IPS-NIHi7 (cell line): ENCODE results near the gene ART5.

ENCODE experiments used
- DNase-seq: peaks from one replicate; pipeline ENCODE4 v3.0.0; 2012; ENCODE audit warnings: mixed read lengths; ENCODE audit errors: extremely low spot score

ART5 gene, protein sequence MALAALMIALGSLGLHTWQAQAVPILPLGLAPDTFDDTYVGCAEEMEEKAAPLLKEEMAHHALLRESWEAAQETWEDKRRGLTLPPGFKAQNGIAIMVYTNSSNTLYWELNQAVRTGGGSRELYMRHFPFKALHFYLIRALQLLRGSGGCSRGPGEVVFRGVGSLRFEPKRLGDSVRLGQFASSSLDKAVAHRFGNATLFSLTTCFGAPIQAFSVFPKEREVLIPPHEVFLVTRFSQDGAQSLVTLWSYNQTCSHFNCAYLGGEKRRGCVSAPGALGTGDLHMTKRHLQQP

DNA sequence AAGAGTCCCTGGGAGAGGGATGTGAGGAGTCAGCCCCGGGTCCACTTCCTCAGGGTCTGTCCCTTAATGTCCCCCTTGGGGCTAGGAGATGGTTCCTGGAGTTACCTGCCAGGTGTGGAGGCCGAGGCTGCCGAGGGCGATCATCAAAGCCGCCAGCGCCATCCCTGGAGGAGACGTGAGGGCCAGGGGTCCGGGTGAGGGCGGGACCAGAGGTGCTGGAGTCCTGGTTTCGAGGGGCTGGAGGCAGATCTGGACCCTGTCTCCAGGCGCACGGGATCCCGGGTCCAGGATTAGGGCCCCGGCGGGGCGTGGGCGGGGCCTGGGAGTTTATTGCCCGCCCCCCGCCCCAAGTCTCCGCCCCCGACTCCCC lies at the start of gene ART5:
Gene ART5, minus strand, starts transcription at position 292 of the 370 bp plus-strand sequence. Its CDS starts 130 bp downstream, at position 162.
- DNase-seq = no peak

DNA sequence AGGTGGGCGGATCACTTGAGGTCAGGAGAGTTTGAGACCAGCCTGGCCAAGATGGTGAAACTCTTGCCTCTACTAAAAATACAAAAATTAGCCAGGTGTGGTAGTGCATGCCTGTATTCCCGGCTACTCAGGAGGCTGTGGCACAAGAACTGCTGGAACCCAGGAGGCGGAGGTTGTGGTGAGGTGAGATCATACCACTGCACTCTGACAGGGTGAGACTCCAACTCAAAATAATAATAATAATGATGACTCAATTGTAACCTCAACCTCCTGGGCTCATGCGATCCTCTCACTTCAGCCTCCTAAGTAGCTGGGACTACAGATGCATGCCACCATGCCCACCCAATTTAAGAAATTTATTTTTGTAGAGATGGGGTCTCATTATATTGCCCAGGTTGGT lies 45.0 kb upstream of the ART5 start:
- no peak for DNase-seq

DNA sequence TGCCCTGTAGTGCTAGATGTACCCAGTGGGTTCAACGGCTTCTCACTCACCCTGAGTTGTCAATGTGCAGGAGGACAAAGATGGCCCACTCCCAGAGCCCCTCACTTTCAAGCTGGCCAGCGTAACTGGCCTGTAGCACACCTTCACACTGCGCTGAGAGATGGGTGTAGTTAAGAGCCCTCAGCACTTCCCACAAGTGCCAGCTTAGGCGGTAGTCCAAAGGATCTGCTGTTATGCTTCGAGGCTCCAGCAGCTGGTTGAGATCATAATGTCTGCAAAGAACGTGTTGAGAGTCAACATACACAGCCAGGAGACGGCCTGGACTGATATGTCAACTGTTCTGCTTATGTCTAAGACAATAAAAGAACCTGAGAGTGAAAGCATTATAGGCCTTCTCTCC lies 44.1 kb upstream of the ART5 start:
- no peak for DNase-seq

DNA sequence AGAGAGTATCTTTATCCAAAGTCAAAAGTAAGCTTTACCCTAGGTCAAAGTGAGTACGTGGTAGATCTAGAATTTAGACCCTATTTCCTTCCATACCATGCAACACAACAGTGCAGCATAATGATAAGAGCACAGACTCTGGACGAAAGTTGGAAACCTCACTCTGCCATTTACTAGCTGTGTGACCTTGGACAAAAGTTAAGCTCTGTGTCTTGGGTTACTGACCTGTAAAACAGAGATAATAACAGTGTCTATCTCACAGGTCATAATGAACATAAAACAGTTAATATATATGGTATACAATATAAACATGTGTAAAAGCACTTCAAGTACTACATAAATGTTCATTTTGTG lies 43.0 kb upstream of the ART5 start:
- no peak for DNase-seq

DNA sequence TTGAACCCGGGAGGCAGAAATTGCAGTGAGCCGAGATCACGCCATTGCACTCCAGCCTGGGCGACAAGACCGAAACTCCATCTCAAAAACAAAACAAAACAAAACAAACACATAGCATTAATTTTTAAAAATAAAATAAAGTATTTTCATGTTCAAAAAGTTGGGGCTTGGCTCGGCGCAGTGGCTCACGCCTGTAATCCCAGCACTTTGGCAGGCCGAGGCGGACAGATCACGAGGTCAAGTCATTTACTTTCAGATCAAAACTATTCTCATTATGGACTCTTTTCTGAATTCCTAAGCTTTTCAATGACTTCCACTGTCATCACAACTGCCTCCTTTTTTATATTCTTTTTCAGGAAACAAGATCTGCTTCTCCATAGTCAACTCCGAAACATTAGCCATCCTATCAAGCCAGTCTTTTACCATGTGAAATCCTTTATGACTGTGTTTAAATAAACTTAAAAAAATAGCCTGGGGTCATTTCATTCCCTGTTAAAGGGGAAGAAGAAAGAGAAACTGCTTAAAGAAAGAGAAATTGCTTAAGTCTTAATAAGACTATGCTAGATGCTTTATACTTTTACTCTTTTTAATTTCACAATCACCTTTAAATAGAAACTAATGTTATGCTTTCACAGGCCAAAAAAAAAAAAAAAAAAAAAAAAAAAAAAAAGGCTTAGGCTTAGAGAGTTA lies 42.5 kb upstream of the ART5 start:
- DNase-seq = no peak

DNA sequence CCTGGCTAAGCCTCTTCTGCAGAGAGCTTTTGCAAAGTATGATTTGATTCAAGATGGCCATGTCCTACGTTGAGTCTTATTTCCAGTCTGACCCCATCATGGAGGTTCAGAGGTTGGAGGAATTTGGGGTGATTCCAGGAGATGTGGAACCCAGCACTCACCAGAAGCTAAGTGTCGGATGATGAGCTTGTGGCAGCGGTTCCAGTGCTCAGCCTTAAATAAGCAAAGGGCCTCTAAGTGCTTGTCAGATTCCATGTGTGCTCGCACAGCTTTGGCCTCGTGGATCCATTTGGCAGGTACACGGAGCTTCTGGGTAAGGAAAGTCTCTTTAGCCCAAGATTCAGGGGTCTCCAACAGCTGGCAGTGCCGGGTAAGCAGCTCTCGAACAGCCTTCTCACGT lies 41.2 kb upstream of the ART5 start:
- no peak for DNase-seq

DNA sequence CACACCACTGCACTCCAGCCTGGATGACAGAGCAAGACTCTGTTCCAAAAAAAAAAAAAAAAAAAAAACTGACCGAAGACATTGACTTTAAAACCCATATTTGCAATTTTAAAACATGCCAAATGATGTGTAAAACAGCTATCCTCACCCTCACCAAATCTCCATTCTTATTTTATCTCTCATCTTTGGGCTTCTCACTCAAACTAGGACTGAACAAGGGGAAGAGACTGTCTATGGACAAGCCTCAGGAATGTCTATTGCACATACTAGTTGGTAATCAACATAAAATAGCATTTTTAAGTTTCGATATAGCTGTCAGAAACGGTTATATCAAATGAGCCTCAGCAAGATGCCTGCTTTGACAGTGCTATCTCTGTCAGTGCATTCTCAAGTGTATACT lies 37.3 kb upstream of the ART5 start:
- DNase-seq = no peak

DNA sequence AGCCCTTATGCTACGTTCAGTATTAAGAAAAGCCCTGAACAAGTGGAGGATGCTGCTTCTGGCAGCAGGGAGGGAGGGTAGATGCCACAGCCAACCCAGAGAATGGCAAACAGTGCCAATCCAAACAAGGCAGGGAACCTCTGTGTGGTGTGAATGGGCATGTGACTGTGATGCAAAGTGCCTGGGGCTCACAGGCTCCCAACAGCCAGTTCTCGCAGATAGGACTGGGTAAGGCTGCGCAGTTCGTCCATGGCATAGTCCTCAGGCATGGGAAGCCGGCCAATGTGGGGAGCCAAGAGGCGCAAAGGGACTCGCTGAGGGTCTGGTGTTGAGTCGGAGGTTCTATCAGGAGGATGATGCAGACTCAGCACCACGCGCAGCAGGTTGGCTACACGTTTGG lies 34.2 kb upstream of the ART5 start:
- no peak for DNase-seq

DNA sequence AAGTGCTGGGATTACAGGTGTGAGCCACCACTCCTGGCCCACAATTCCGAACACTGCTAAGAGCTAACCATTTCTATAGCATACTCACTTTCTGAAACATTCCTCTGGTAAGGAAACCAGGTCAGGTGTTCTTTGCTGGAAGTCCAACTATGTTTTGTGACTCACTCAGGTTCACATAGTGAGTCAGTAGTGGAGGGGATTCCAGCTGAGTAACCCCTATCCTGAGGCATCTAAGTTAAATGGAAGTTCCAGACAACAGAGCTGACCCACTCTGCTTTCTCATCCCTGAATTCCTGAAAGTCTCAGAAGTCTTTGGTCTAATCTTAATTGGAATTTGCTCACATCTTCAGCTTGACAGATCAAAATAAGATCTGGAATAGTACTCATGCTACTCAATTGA lies 32.4 kb upstream of the ART5 start:
- no peak for DNase-seq

DNA sequence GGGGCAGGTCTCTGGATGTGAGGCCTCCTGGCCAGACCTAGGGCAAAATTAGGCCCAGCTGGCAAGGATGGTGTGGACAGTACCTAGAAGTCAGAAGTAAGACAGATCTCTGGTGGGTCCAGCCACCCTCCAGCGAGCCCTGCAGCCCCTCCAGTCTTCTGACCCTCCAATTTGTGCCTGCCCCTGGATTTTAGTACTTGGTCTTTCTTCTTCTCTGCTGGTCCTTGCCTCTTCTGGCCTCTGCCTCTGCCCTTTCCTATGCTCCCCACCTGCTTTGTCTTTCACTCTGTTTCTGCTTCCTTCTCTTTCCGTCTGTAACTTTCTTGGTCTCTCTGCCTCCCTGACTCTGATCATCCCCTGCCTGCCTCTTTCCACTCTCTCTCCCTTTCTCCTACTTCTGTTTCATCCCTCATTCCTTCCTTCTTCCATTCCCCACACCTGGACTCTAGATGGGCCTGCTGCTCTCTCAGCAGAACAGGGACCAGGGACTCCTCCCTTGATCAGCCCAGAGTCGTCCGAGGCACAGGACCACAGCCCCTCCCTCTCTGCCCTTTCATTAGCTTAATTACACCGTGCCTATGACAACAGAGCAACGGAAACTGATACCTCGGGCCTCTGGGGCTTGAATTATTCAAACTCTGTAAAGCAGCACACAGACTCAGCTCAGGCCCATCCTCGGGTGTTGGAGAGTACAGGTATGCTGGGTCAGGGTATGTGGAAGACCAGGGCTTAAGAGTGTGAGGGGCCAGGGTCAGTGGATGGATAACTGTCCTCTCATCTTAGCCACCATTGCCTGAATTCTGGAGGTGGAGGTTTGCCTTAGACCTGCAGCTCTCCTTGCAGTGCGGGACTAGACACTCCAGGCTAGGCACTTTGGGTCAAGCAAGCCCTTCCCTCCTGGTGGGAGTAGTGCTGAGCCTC lies 29.8 kb upstream of the ART5 start, which contains the start of gene CHRNA10:
Gene CHRNA10, minus strand, starts transcription at position 51 of the 921 bp plus-strand sequence. CDS start 72 bp downstream, outside the sequence.
- DNase-seq = no peak

DNA sequence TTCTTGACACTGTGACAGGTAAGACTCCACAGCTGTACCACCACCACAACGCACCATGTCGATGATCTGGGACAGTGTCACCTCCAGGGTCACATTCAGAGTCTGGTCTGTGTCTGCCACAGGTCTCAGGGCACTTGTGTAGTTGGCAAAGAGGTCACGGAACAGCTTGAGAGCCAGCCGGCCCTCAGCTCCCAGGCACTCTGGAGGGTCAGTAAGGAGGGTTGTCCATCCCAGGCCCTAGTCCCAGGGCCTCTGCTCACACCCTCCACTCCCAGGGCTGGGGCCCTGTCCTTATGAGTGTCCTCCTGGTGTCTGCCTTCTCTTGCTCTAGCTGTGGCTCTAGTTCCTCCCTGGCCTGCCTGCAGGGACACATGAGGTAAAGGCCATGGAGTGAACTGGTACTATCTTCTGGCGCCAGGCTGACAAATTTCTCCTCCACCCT lies 28.0 kb upstream of the ART5 start:
- no peak for DNase-seq

DNA sequence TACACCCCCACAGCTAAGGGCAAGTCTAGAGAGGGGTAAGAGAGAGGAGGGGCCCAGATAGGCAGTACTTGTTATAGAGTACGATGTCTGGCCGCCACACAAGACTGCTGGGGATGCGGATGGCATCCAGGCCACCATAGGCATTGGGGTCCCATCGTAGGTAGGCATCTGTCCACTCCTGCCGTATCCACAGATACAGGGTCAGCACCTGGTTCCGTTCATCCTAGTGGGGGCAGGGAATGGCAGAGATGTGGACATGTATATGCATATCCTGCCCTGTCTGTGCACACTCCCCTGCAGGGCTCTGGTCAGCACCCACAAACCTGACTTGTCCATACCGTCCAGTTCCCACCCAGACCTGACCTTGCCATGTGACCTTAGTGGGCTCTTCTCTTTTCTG lies 27.3 kb upstream of the ART5 start:
- no peak for DNase-seq

DNA sequence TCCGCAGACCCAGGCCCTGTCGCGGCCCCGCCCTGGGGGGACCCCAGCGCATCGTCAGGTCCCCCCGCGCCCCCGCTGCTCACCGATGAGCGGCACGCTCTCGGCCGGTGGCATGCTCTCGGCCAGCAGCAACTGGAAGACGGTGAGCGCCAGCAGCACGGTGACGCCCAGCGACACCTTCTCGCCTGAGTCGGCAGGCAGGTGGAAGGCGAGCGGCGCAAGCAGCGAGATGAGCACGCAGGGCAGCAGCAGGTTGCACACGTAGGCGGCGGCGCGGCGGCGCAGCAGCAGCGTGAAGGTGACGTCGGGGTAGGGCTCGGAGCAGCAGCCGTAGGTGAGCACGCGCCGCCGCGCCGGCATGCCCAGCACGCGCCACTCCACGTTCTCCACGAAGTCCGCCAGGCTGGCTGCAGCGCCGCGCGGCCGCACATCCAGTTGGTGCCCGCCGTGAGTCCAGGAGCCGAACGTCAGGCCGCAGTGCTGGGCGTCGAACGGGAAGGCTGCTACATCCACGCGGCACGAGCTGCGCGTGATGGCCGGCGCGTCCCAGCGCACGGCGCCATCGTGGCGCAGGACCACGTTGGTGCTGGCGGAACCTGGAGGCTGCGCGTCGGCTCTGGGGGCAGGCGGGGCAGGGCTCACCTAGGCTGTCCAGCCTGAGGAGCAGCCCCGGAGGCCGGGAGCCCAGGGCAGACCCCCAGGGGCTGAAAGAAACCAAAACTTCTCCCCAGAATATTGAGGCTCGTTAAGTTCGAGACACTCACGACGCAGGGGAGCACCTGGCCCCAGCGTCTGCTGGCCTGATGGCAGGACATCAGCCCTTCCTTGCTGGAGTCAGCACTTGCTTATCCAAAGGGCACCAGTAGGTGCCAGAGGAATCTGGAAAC lies 25.6 kb upstream of the ART5 start:
- DNase-seq = no peak

DNA sequence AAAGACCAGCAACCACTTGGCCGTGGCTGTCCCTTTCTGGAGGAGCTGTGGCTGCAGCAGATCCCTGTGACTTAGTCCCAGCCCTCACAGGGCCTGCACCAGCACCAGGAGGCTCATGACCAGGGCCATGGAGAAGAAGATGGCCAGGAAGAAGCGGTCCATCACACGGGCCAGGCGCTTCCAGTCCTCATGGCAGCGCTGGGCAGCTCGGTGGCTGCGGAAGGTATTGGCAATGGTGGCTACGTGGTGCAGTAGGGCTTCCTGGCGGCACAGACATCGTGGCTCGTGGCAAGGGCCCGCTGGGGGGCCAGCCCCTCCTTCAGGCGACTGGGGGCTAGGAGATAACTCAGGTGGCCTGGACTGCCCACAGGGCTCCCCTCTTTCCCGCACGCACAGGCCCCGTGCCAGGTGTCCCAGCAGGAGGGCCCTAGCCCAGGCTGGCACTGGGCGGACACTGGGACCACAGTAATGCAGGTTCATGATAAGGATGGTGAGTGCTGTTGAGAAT lies 24.3 kb upstream of the ART5 start:
- DNase-seq = no peak

DNA sequence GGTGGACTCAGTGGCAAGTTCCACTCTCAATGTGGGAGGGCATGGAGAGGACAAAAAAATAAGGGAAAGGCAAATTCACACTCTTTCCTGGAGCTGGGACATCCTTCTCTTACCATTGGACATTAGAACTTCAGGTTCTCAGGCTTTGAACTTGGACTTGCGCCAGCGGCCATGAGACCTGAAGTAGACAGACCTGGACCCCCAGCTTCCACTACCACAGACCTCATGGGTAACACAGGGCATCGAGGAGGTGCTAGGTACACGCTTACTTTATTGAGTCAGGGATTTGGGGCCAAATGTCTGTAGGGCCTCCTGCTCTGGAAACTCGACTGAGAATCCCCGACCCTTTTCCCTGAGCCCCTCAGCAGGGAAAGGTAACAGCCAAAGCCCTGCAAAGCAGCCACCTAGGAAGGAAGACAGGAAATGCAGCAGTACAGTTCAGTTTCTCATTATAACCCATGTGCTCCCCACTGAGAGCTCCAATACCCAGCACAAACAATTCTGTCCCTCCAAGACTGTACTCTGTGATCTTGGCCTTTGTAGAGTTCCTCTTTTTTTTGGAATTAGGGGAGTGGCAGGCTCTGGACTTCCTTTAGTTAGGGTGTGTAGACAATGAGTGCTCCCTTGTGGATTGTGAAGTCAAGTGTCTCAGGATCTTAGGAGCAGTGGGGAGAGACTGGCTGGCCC lies 23.7 kb upstream of the ART5 start:
- no peak for DNase-seq

DNA sequence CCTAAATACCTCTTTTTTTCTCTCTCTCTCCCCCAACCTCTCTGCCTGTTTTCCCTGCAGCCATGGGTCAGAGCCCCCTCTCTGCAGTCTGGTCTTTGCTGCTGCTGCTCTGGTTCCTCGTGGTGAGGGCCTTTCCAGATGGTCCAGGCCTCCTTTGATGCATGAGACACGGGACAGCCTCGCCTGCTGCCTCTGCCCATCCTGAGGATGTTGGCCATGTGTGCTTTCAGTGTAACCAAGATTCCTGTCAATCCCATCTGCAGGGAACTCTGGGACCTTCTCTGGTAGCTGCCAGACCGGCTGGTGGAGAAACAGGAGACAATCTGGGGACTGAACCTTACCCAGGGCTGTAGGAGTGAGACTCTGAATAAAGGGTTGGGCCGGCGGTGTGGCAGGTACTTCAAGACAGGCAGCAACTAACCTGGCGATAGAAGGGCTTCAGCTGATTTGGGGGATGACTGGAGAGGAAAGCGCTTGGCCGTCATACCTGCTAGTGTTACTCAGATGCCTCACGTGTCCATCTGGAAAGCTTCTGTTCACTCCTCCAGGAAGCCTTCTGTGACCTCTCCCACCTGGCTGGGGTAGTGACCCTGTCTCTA lies 22.3 kb upstream of the ART5 start:
- DNase-seq = no peak

DNA sequence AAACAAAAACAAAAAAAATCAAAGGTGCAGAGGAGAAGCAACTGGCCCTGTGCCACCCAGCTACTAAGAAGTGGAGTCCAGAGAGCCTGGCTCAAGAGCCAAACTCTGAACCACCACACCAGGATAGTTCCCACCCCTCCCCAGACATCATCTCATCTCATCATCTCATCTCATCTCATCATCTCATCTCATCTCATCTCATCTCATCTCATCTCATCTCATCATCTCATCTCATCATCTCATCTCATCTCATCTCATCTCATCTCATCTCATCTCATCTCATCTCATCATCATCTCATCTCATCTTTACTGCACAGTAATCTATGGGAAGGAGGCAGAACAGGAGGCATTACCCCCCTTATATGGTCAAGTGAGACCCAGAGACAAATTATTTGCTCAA lies 21.1 kb upstream of the ART5 start:
- DNase-seq = no peak

DNA sequence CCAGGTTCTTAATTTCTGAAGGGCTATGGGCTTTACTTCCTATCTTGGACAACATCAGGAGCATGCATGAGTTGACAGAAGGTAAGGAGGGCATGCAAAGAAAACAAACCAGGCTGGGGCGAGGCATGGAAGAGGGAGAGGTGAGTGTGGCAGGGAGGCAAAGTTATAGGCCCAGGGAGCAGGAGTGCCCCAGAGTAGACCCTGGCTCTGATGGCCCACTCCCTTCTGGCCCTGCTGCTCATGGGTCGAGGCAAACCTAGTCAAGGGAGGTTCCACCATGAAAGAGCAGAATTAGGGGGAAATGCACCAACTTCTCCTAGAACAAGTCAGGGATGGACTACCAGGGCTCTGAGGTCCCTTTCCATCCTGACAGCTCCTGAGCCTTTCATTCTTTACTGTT lies 19.2 kb upstream of the ART5 start:
- DNase-seq = no peak

DNA sequence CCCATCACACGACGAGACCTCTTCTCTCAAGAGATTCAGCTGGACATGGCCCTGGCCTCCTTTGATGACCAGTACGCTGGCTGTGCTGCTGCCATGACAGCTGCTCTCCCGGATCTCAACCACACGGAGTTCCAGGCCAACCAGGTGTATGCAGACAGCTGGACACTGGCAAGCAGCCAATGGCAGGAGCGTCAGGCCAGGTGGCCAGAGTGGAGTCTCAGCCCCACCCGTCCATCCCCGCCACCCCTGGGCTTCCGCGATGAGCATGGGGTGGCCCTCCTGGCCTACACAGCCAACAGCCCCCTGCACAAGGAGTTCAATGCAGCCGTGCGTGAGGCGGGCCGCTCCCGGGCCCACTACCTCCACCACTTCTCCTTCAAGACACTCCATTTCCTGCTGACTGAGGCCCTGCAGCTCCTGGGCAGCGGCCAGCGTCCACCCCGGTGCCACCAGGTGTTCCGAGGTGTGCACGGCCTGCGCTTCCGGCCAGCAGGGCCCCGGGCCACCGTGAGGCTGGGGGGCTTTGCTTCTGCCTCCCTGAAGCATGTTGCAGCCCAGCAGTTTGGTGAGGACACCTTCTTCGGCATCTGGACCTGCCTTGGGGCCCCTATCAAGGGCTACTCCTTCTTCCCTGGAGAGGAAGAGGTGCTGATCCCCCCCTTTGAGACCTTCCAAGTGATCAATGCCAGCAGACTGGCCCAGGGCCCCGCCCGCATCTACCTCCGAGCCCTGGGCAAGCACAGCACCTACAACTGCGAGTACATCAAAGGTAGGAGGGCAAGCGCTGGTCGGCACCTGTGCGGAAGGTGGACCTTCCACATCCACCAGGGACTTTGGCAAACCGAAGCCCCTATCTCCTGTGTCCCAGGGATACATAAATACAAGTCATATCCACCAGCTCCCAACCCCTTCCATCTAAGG lies 18.1 kb upstream of the ART5 start:
- DNase-seq = no peak
